CD4-positive, alpha-beta T cell treated with Interleukin-15 for 4 hours (primary cell): ENCODE data around the gene TST.

Experiments used
- DNase-seq: peaks from one replicate; pipeline ENCODE4 v3.0.0-alpha.2; 2020; ENCODE audit warnings: low spot score

The TST gene

DNA sequence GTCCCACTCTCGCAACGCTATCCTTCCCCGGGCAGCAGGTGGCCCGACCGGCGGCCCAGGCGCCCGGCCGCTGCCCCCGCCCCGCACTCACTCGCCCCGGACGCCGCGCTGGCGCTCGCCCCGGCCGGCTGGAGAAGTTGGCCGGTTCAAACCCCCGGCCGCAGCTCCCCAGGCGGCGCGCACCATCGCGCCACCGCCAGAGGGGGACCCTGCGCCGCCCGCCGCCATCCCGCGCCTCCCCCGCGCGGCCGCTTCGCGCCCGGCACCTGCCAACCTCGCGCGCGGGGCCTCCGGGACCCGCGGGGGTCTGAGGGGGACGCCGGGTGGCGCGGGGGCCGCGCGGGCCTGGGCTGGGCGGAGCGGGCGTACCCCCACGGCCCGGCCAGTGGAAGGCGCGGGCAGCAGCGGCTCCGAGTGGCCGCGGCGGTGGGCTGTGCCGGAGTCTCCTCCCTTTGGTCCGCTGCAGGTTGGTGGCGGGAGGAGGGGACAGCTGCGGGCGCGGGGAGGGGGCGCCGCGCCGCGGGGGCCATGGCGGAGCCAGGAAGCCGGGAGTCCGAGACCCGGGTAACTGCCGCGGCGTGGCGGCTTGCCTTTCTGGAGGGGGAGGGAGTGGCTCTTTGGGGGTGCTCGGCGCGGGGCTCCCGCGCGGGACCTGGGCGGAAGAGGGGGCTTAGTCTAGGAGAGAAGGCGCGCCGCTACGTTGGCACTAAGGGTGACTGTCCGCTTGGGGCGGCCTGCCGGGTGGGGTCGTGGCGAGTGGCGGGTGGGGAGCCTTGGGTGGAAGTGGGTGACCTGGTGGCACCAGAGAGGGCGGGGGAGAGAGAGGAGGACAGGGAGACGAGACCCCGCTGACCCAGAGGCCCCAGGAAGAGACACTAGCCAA, at the start of gene TST, which contains the start of gene MPST:
TSS of gene TST (minus strand) at position 139 of the 883 bp plus-strand sequence. CDS start 715 bp downstream, outside the sequence.
TSS of gene MPST (plus strand) at position 434 of the 883 bp plus-strand sequence. CDS start at position 529, 95 bp downstream.
- DNase-seq, result peak; percentile 29

DNA sequence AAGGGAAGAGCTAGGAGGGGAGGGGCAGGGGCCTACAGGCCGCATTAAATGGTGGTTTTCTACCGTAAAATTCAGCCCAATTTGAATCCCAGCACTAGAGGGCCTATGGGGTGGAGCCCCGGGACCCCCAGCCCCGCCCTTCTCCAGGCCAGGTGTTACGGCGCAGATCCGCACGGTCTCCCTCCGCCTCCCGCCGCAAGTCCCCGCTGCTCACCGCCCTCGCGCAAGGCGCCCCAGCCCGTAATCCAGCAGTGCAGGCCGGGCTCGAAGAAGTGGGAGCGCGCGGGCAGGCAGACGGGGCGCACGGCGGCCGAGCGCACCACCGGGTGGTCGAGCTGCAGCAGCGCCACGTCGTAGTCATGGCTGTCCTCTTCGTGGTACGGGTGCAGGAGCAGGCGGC, 49.6 kb upstream of the TST start:
- no peak for DNase-seq

DNA sequence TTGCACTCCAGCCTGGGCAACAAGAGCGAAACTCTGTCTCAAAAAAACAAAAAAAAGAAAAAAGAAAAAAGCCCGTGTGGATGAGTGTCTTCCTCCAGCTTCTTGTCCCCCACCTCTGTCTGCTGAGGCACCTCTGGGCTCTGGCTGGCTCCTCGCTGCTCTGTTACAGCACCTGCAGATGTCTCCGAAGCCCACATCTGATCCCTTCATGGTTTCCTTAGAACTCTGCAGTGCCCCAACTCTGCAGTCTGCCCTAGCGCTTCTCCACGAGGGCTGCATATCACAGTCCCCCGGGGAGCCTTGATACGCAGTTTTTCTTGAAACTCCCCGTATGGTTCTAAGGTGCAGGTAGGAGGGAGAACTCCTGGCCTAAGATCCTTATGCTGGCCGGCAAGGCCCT, 48.2 kb upstream of the TST start:
- no peak for DNase-seq

DNA sequence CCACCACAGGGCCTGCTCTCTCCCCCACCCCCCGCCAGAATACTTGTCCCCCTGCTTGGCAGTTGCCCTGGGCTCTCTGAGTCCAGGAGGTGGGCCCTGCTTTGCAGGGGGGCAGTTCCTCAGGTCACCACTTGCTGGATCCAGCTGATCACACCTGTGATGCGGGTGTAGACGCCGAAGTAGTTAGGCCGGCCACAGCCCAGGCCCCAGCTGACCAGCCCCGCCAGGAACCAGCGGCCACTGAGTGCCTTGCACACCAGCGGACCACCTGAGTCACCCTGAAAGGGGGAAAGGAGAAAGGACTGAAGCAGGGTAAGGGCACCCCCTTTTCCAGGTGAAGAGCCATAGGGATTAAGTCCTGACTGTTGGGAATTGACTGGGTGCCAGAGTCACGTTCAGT, 46.7 kb upstream of the TST start:
- no peak for DNase-seq

DNA sequence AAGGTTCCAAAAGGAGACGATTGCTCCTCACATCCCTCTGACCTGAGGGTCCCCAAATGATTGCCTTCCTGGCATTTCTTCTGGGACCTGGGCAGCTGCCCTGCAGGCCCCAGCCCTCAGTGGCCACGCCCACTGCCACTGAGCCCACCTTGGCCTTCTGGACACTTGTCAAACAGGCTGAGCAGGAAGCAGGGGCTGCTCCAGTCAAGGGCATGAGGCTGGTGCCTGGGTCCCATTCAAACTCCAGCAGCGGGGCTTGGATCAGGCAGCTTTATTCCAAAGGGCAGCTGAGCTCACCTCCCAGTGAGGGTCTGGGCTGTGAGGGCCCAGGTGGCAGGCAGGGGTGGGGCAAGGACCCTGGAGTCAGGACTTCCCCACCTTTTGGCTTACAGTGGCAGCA, 45.9 kb upstream of the TST start:
- no peak for DNase-seq

DNA sequence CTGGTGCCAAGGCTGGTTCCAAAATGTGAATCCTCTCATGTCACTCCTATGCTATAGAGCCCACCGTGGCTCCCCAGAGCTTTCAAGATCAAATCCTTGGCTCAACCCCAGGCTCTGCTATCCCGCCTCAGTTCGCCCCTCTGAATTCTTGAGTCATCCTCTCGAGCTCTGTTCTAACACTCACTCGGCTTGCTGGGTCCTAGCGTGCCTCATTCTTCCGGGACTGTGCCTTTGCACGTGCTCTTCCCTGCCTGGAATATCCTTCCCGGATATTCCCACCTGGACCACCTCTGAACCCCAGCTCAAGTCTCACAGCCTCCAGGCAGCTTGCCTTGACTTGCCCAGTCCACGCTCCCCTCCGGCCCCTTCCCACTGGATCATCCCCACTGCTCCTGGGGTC, 45.3 kb upstream of the TST start:
- no peak for DNase-seq

DNA sequence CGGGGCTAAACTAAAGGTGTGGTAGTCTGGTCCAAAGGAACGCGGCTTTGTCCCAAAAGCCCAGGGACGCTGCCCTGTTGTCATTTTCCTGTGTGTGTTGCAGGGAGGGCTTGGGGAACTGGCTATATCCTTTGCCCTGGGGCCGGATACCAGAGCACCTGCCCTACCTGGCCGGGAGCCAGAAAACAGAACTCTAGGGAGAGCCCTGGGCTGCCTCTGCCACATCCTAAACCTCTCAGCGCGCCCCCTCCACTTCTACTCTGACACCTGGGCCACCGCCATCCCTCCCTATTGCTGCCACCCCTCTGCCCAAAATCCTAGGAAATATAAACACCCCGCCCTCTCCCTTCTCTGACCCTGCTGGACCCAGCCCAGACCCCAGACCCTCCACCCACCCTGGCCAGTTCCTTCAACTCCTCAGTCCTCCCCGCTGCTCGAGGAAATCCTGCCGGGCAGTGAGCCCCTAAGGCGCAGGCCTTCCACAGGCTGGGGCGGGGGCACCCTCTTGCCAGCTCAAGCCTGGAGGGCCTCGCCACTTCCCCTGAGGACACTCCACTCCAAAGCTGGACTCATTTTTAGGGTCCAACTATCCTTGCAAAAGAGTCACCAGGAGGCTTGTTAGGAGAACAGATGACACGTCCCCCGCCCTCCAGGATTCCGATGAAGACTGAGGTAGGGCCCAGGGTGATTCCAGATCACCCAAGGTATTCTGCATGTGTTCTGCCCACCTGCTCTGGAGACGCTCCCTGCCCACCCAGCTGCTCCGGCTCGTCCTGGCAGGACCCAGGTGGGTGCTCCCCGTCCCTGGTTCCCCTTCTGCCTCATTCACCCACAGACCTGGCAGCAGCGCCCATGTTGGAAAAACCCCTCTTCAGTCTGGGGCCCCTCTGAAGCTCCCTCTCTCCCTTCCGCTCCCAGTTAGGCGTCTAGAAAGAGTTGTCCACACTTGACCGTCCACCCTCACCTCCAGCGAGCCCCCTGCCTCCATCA, 44.5 kb upstream of the TST start:
- no peak for DNase-seq

DNA sequence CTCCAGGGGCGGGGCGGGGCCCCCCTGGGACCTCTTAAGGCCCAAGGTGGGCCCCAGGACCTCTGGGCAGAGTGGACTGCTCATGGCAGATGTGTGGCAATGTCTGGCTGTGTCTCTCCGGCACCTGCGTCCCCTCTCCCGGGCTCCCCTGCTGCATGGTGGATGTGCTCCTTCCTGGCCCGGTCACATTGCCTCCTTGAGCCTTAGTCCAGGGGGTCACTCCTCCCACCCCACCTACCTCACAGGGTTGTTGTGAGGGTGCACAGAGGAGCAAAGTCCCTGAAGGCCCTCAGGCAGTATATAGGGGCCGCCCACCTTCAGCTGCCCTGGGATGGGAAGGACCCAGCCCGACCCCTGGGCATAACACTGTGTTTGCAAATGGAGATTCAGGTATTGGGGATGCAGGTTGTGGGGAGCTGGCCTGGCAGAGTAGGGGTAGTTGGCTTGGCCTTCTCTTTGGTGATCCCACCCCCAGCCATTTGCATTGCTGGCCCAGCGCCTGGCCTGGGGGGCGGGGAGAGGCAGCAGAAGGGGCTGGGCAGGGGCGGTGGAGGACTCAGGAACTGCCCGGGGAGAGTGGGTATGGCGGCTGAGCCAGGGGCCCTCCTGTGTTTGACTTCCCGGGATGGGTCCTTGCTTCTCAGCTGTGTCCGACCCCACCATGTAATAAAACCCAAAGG, 43.6 kb upstream of the TST start:
- no peak for DNase-seq

DNA sequence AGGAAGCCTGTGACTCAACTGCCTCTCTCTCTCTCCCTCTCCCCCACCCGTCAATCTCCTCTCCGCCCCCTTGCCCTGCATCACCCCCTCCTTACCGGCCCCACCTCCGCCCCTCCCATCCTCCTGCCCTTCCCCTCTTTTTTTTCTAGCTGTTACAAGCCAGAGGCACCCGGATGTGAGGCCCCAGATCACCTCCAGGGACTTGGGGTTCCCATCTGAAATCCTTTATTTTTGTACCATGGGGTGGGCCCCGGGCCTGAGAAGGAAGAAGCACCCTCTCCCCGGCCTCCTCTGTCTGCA, 43.1 kb upstream of the TST start:
- DNase-seq, result no peak

DNA sequence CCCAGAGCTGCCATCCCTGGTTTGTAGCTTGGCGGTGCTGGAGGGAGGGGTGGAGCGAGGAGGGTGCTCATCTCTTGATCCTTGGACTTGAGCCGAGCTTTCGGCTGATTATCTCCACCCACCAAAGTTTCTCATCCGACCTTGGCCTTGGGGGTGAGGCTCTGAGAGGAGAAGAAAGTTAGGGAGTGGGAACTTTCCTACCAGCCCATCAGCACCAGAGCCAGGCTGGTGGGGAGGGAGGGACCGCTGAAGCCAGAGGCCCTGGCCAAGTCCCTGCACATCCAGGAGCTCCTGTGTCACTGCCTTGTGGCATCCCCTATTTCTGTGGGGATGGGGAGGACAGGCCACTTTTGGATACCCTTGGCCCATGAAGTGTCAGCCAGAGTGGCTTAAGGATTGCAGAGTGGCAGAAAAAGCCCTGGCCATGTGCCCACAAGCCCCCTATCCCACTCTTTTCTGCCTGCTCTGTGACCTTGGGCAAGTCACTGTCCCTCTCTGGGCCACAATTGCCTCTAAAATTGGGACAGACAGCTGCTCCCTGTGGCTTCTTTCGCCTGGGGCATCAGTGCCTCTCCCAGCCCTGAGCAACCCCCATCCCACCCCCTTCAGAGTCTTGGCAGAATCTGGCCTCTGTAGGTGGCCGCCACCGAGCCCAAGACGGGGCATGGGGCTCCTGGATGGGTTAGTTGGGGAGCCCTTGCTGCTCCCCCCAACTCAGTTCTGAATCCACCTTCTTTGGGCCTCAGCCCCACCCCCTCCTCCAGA, 42.5 kb upstream of the TST start:
- DNase-seq, result no peak

DNA sequence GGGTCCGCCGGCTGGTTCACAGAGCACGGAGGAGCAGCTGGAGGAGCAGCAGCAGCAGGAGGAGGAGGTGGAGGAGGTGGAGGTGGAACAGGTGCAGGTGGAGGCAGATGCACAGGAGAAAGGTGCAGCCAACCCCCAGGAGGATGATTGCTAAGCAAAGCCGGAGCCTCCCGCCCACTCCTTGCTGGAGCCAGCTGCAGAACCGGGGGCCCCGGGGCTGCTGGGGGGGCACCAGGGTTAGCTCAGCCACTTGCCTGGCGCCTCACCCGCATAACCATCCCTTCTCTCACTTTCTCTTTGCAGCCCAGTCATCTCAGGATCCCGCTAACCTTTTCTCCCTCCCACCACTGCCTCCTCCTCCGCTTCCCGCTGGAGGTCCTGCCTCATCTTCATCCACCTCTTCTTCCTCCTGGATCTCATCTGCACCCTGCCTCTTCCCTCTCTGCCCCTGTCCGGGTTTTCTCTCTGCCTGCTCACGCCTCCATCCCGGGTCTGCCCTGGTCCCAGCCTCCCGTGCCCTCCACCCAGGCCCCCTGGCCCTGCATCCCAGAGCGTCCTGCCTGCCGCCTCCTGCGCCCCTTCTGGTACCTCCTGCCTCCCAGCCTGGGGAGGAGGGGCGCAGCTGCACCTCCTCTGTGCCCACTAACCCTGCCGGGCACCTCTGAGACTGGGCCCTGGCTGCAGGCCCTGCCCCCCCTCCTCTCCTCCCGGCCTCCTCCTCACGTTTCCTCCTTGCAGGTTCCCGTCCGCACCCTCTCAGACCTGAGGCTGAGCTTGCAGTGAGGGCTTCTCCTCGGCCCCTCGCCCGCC, 41.8 kb upstream of the TST start:
- DNase-seq, result no peak

DNA sequence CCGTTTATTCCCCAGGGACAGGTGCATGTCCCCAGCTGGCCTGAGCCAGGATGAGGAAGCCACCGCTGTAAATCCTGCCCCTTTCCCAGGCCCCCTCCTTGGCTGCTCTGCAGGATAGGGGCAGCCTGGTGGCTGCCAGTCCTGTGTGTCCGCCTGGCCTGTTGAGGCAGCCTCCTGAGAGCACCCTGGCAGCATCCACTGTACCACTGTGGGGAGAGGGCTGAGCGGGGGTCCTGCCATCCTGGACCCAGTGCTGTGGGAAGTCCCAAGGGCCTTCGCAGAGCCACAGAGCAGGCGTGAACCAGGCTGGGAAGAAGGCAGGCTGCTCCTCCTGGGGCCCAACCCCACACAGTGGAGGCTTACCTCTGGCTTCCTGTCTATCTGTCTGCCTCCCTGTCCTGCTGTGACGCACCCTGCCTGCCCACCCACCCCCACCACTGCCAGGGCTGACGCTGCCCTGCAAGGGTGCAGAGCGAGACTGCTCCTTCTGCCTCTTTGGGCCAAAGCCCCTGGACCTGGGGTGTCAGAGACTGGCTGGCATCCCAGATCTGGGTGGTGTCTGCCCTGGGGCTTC, 40.7 kb upstream of the TST start:
- DNase-seq, result peak; percentile 11

DNA sequence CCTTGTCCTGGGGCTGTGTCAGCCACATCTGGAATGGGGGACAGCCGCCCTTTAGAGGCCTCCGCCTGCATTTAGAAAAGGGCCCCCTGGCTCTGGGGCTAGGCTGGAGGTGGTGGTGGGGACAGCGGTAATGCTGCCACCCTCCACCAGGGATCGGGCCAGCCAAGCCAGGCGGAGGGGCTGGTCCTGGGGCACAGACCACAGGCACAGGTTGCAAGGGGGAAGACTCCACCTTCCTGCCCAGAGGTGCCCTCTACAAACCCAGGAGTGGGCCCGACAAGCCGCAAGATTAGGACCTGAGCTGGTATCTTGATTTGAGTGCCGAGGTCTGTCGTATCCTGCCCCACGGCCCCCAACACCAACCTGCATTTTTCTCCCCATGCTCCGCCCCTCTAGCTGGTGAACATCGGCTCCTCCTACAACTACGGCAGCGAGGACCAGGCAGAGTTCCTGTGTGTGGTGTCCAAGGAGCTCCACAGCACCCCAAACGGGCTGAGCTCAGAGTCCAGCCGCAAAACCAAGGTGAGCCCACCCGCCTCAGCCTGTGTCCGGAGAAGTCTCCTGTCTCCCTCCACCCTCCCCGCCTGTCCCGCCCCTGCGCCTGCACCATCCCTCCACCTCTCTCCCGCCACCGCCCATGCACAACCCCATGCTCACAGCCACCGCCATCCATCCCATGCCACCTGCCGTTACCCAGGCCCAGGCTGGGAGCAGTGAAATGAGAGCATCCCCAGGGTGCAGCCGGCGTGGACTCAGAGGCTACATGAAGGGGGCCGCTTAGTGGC, 39.9 kb upstream of the TST start:
- DNase-seq, result no peak

DNA sequence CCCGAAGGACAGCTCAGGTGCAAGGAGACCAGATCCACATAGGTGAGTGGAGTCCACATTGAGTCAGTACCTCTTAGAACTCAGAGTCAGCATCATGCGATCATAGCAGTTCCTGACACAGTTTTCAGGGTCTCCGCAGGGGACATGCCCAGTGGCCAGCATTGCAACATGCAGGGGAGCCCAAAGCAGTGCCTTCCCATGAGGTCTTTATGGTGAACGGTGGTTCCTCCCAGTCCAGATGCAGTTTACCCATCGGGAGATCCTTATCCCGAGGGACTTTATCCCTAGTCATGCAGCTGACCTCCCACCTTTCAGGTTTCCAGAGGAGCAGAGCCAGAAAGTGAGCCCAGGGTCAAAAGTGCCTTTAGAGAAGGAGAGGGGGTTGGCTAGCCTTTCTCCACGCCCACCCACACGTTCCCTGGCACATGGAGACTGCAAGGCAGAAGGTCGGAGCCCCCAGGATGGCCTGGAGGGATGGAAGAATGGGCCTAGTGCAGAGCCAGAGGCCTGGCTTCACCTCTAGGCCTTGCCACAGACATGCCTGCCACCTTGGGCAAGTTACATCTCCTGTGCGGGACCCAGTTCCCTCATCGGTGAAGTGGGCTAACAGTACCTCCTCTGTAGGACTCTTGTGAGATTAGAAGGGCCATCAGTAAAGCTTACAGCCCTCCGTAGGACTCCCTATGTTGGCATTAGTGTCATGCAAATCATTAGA, 38.7 kb upstream of the TST start:
- DNase-seq, result no peak

DNA sequence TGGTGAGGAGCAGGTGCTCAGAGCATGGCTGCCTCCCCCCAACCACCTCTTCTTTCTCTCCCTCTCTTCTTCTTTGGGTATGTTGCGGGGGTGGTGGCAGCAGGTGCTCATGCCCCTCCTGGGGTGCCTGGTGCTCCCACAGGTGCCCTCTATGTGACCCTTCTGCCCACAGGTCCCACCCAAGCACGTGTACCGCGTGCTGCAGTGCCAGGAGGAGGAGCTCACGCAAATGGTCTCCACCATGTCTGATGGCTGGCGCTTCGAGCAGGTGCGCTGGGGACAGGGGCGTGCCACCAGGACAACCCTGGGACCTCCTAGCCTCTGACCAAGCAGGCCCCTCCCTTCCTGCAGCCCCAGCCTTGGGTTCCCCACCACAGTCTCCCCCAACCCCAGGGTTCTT, 38.0 kb upstream of the TST start:
- no peak for DNase-seq

DNA sequence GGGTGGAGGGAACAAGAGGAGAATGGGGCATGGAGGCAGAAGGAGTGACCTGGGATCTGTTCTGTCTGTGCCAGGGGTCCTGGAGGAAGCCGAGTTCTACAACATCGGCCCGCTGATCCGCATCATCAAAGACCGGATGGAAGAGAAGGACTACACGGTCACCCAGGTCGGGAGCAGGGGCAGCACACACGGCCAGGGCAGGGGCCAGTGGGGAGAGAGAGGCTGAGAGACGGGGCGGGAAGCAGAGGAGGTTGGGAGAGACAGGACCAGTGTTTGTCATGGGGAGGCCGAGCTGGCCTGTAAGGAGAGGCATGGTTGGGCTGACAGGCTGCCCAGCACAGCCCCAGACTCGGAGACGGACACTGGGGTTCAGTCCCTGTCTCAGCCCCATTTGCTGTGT, 37.0 kb upstream of the TST start:
- no peak for DNase-seq

DNA sequence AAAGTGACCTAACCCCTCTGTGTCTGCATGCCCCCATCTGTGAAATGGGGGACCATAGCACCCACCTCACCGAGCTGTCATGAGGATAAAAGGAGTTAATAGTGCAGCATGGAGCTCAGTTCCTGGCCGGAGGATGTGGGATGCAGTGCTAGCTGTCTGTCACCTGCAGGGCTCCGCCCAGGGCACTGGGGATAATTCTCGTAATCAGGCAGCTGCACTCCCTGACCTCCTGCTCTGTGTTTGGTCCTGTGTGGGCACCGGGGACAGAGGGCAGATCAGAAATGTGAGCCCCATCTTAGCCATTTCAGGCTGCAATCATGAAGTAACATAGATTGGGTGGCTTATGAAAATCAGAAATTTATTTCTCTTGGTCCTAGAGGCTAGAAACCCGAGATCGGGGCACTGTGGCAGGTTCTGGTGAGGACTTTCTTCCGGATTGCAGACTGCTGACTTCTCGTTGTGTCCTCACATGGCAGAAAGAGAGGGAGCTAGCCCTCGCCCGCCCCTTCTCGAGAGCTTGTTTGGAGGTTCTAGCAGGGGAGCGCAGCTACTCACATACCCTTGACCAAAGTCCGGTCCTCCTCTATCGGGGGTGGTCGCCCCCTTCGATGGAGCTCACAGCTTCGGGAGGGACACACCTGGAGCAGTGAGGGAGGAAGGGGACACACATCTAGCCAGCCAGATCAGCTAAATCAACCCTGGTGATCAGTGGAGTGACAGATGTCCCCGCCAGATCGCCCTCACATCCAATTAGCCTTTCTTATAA, 35.5 kb upstream of the TST start:
- DNase-seq, result no peak

DNA sequence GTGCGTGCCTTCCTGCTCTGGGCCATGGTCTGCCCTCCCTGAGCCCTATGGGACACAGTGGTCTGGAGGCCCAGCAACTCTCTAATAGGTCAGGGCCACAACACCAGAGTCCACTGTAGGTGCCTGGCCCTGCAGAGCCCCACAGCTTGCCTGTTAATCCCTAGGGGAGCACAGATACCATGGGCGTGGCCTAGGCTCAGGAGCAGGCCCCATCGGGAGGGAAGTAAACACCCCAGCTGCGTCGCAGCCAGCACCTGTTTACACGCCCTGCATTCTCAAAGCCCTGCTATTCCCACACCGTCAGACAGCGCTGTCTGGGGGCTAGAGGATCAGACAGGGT, 34.8 kb upstream of the TST start:
- no peak for DNase-seq
